Fibroblast of mammary gland (primary cell): ENCODE measurements around the gene TTC32.

Experiments used
- DNase-seq: peaks from one replicate; pipeline ENCODE4 v3.0.0-alpha.2; 2010; ENCODE audit warnings: low read depth
- H3K4me3 ChIP-seq: 2 replicates; pipeline ENCODE4 v1.5.1; 2011; ENCODE audit warnings: low read depth, mild to moderate bottlenecking, low read length, moderate library complexity; ENCODE audit not compliant: control insufficient read depth
- CTCF ChIP-seq: conservative IDR thresholded peaks from 2 replicates; pipeline ENCODE4 v1.5.1; 2011; ENCODE audit warnings: low read depth, low read length, inconsistent platforms; ENCODE audit not compliant: control insufficient read depth, insufficient read depth

Gene TTC32

DNA sequence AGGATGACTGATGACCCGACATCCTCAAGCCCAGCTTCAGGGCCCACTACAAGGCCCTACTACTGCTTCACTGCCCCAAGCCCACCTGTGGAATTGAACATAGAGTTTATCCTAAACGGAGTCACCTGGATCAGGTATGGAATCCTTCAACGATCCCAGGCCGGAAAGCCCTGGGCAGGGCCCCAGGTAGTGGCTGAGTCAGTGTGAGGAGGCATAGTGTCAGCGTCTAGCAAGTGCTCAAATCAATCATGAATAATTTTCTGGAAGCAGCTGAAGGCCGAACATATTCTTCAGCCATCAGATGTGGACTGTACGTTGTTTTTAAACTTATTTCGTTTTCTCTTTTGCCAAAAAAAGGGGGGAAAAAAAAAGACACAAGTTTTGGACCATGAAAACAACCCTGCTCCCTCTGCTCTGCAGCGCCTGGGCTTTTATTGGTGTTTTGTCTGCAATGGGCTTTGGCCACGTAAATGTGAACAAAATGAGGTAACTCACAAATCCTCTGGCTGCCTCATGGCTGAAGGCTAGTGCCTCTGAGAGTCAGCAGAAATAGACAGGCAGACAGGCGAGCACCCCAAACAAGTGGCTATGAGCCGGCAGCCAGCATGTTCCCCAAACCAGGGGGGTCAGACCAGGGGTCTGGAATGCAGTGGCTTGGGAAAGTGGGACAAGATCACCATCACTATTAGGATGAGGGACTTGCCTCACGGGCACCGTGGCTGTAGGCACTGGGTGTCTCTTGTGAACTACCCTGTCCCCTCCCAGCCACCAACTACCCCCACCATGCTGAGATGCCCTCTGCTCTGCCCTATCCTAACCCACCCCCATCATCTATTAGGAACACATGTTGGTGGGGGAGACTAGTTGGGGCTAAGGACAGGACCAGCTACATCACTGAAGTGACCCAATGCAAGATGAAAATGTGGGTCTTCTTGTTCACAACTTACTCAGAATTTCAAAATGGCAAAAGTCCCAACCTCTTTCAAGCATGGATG, 51.4 kb downstream of the TTC32 start:
- H3K4me3 ChIP-seq = no peak overlapping the region

GRCh38 chr2:19848952-19849351, 52.8 kb downstream of the TTC32 start:
- no peak overlapping the region for H3K4me3 ChIP-seq
- no peak for TF ChIP-seq CTCF
- DNase-seq = no peak

More for the DNA sequence above, 51.4 kb downstream of the TTC32 start:
- no peak for DNase-seq
- TF ChIP-seq CTCF = no peak

- H3K4me3 ChIP-seq = no peak overlapping the region
- no peak for TF ChIP-seq CTCF
- no peak for DNase-seq
These were observed 53.6 kb downstream of the TTC32 start for GRCh38 chr2:19848029-19848750.

DNA sequence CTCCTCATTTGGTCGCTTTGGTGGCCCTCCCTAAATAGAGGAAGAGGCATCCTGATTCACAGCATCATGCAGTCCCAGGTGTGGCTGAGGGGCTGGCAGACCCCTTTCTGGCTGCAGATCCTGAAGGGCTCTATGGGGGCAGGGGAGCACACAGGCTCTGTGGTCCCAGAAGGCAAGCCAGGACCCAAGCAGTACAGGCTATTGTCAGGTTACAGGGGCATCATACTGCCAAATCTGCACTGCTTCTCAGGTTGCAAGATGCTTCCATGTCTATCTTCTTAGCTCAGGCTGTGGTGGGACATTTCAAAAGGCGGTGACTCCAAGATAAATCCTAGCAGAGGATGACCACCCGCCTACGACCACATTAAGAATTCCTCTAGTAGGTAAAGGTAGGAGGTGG, 54.3 kb downstream of the TTC32 start:
- TF ChIP-seq CTCF = no peak
- DNase-seq = no peak
- H3K4me3 ChIP-seq = no peak overlapping the region
